Smooth muscle cell of the brain vasculature (primary cell): ENCODE results near the gene ZMYM1.
A peak's percentile ranks its signal among the peaks of the same experiment; 100 is the strongest.
"Not testable (repeated sequence)": the region's sequence is repeated elsewhere in the genome, so short reads cannot be mapped to it uniquely, and the experiment has no call there.

Experiments
- DNase-seq: peaks from one replicate; pipeline ENCODE4 v3.0.0-alpha.2; 2012; ENCODE audit warnings: low read depth, low spot score

Gene ZMYM1

DNA sequence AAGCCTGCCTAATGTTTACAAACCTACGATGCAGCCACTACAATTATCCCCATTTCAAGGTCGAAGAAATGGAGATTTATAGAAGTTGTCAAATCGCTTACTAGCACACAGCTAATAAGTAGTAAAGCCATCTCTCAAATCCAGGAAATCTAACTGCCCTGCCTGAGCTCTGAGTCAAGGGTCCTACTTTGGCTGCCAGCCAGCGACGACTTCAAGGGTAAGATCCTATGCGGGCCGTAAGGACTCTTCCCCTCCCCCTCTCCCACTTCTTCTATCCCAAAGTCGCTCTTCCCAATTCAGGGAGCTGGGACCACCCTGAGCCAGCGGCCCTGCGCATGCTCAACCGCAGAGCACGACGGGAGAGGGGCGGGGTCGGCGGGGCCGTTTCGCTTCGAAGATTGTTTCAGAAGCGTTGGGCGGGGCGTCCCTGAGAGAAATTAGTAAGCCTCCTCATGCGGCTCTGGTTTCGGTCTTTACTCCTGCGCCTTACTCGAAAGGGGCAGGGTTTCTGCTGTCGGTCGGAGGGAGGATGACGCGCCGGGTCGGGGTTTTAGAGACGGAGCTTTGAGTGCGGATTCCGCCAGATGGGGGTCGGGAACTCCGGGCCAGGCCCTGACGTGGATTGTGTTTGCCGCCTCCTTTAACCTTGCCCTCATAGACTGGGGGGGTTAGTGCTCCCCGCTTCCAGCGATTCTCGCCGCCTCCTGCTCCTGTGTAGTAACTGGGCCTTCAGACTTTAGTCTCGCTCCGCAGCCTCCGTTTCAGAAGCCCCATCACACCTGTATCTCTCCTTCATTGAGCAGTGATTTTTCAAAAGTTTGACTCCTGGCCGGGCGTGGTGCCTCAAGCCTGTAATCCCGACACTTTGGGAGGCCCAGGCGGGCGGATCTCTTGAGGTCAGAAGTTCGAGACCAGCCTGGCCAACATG, at the start of gene ZMYM1:
TSS of gene ZMYM1 (plus strand) at position 383 of the 928 bp plus-strand sequence. CDS start 14,603 bp downstream, outside the sequence.
- DNase-seq = peak; percentile 62

- DNase-seq = no peak
These were observed 49.4 kb upstream of the ZMYM1 start for GRCh38 chr1:35029761-35030160.

GRCh38 chr1:35030338-35030737, 48.8 kb upstream of the ZMYM1 start:
- DNase-seq = no peak

DNA sequence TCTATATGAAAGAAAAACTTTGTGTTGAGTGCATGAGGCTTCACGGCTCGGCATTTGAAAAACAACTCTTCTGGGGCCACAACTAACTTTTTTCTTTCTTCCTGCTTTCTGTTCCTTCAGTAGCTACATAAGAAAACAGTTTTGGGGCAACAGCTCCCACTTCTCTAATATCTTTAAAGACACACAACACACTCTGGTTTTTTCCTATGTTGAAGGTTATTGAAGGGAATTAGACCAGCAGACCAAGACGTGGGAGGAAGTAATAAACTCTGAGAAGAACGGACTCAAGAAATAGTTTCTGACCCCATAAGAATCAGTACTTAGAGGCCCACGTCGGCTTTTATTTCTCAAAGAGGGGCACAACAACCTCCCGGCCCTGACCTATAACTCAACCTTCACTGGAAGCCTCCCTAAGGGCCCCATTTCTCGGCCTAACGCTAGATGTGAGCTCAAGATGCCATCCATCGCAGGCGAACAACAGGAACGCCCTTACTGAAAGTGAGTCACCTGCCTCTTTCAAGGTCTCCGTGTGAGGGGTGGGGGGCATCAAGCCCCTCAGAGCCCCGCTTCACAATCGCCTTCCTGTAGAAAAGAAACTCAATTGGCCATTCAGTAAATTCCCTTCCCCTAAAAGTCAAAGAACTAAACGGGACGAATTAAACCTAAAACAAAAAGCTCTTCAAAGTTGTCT, 48.3 kb upstream of the ZMYM1 start:
- peak; percentile 4 for DNase-seq

- DNase-seq = no peak
These were observed 46.8 kb upstream of the ZMYM1 start for GRCh38 chr1:35032384-35032739.

DNA sequence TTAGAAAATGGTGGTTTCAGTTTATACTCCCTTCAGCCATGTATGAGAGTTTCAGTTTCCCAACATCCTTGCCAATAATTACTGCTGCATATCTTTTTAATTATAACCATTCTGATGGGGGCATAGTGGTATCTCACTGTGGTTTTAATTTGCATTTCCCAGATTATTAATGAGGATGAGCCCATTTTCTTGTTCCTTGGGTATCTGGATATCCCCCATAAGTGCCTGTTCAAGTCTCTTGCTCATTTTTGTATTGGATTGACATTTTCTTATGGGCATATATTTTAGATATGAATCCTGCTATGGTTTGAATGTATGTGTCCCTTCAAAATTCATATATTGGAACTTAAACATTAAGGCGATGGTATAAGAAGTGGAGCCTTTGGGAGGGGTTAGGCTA, 45.8 kb upstream of the ZMYM1 start:
- DNase-seq = no peak

DNA sequence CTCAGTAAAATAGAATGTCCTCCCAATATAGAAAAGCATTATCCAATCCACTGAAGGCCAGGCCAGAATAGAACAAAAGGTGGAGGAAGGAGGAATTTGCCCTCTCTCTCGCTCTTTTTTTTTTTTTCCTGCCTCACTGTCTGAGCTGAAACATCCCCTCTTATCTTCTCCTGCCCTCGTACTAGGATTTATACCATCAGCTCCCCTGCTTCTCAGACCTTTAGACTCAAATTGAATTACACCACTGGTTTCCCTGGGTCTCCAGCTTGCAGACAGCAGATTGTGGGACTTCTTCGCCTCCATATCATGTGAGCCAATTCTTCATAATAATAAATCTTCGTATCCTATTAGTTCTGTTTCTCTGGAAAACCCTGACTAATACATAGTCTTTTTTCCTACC, 42.6 kb upstream of the ZMYM1 start:
- no peak for DNase-seq

DNA sequence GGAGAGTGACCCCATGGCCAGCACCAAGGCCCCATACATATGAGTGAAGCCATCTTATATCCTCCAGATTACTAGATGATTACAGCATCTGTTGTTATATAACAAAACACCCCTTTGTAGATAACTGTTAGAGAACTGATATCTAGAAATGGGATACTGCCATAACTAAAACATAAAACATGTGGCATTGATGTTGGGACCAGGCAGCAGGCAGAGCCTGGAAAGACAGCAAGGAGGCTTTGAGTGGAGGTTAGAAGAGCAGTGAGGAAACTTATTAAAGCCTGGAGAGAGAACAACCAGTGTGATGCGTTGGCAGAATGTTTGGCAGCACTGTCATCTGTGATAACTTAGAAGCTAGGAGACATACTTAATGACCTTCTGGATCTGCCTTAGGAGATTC, 42.0 kb upstream of the ZMYM1 start:
- no peak for DNase-seq

- DNase-seq = no peak
These were observed 40.5 kb upstream of the ZMYM1 start for GRCh38 chr1:35038723-35039122.

DNA sequence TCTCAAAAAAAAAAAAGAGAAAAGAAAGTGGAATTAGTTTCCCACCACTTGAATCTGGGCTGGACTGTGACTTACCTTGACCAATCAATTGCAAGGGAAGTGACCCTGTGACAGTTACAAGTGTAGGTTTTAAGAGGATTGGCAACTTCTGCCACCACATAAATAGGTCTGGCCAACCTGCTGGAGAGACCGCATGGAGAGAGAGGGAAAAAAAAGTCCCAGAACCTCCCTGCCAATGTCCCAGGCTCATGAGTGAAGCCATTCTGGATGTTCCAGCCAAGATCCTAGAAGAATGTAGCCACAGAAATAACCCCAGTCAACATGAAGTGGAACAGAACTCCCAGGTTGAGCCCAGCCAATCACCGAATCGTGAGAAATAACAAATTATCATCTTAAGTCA, 35.7 kb upstream of the ZMYM1 start:
- no peak for DNase-seq

DNA sequence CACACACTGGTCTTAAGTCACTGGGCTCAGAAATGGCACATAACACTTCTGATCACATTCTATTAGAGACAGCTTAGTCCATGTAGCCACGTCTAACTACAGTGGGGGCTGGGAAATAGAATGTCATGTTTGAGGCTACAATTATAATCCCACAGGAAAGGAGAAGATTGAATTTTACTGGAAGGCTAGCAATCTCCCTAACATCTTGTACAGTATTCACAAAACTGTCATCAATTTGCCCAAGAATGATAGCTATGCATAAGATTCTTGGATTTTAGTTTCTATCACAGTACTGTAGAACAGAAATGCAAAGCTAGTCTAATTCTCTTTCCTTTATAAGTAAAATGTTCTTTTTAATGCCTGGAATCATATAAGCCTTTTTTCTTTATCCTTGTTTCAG, 34.8 kb upstream of the ZMYM1 start:
- DNase-seq = no peak

DNA sequence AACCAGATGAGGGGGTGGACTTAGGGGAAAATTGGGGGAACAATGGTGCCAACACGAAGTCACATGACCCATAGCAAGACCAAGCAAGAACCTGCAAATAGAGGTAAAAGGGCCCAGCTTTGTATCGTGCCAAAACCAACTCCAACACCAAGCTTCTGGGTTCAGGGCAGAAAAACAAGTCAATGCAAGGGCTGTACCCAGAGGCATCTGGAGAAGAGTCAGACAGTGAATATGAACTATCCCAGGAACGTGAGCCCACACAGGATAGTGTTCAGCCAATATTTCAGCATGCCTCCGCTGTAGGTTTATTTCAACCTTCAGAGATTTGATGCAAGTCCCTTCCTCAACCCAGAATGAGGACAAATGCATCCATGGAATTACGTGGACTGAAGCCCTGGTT, 32.5 kb upstream of the ZMYM1 start:
- DNase-seq = no peak

GRCh38 chr1:35047188-35047858, 31.9 kb upstream of the ZMYM1 start:
- DNase-seq = peak; percentile 77

- DNase-seq = no peak
These were observed 30.1 kb upstream of the ZMYM1 start for GRCh38 chr1:35049116-35049515.

DNA sequence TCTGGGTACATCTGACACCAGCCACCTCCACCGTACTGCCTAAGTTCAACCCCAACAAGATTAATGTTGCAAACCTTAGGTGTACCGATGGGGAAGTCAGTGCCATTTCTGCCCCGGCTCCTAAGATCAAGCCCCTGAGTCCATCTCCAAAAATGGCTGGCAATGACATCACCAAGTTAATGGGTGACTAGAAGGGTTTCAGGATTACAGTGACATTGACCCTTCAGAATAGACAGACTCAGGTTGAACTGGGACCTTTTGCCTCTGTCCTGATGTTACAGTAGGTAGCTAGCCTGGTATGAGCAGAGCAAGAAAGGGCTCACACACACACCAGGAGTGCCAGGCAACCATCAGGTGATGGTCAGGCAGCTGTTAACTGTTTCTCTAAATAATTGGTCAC, 25.8 kb upstream of the ZMYM1 start:
- no peak for DNase-seq

GRCh38 chr1:35054282-35054681, 24.9 kb upstream of the ZMYM1 start:
- not testable (repeated sequence) for DNase-seq

DNA sequence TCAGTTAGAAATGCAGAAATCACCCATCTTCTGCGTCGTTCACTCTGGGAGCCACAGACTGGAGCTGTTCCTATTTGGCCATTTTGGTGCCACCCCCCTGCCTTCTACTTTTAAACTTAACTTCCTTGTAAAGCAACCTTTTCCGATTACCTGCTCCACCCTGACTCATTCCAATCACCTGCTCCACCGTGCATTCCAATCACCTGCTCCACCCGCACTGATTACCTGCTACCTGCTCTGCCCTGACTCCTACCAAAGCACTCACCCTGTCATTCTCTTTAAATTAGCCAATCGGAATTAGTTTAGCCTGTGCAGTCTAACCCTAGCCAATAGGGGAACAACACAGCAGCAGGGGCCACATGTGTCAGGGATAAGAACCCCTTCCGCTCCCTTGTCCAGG, 20.9 kb upstream of the ZMYM1 start:
- DNase-seq = not testable (repeated sequence)

- no peak for DNase-seq
These were observed 20.2 kb upstream of the ZMYM1 start for GRCh38 chr1:35058988-35059387.

DNA sequence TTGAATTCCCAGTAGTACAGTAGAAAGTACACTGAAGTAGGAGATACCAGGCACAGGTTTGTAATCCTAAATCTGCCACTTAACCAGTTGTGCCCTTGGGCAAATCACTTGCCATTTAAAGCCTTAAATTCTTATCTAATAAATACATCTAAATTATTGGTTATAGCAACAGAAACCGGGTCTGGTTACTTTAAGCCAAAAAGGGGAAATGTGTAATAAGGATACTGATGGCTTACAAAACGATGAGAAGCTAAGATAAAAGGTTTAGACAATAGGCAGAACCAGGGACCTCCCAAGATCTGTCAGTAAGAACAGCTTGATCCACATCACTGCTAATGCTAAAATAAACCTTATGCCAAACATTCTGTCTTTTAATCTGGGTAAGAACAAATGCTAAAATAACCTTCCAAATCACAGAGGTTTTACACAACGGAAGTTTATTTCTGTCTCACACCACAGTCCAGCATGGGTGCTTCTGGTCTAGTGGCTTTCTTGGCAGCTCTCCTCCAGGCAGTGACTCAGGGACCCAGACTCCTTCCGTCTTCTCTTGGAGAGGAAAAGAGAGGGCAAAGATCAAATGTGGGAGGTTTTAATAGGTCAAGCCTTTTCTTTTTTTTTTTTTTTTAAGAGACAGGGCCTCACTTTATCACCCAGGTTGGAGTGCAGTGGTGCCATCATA, 16.5 kb upstream of the ZMYM1 start:
- no peak for DNase-seq

GRCh38 chr1:35064265-35064664, 14.9 kb upstream of the ZMYM1 start:
- no peak for DNase-seq

DNA sequence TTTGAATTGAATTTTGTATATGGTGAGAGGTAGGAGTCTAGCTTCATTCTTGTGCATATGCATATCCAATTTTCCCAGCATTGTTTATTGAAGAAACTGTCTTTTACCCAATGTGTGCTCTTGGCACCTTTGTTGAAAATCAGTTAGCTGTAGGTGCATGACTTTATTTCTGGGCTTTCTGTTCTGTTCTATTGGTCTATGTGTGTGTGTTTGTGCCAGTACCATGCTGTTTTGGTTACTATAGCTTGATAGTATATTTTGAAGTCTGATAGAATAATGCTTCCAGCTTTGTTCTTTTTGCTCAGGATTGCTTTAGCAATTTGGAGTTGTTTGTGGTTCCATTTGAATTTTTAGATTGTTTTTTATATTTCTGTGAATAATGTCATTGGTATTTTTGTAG, 9.4 kb upstream of the ZMYM1 start:
- DNase-seq = no peak

DNA sequence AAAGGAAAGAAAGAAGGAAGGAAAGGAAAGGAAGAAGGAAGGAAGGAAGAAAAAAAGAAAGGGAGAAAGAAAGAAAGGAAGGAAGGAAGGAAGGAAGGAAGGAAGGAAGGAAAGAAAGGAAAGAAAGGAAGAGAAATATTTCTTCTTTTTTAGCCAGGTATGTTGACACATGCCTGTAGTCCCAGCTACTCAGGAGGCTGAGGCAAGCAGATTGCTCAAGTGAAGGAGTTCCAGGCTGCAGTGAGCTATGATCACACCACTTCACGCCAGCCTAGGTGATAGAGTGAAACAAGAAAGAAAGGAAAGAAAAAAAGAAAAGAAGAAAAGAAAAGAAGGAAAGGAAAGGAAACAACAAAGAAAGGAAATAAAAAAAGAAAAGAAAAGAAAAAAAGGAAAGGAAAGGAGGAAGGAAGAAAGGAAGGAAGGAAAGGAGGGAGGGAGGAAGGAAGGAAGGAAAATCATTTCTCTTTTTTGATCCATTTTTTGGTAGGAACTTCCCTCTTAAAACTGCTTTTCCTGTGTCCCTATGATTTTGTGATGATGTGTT, 5.8 kb upstream of the ZMYM1 start:
- no peak for DNase-seq
